Lower leg skin (tissue), 3 donors: Measurements from ENCODE around the gene RALY.

Experiments
- CTCF ChIP-seq, 3 donors: fragments of 450-650 bp; IDR thresholded peaks; one replicate each; pipeline ENCODE4 v1.5.1; 2016; ENCODE audit warnings: antibody characterized with exemption in 3 of 3, mild to moderate bottlenecking in 3 of 3, moderate library complexity in 2 of 3
- POLR2A ChIP-seq, 2 donors: fragments of 450-650 bp; IDR thresholded peaks; one replicate each; pipeline ENCODE4 v1.6.1; 2016 to 2017; ENCODE audit warnings: antibody characterized with exemption in 2 of 2, mild to moderate bottlenecking in 1 of 2, moderate library complexity in 1 of 2

GRCh38 chr20:34045930-34046725, 52.4 kb downstream of the RALY start:
- TF ChIP-seq CTCF (IDR thresholded peaks at IDR 0.05) (no peak), POLR2A (IDR thresholded peaks at IDR 0.05) (no peak)
